ENCODE measurements around the gene ACSF3. TPM values are rescaled to one million over a fixed set of nuclear protein-coding genes. Genes with fewer than 3 reads are reported as not detected.

Gene ACSF3
- total and polyA plus RNA-seq, 3 experiments from 2014 or later = 35.5 to 43.9 (median 43.6) TPM

- Mint-ChIP-seq H3K9me3 (no peaks in the 10 kb centered on the region), H3K4me1 (no peaks in the 10 kb centered on the region), H3K36me3 (peaks cover 0 to 58% (median 3%) of the 10 kb centered on the region in 3 donors), H3K27ac (no peak overlapping the region), H3K4me3 (no peak overlapping the region), H3K27me3 (no peaks in the 10 kb centered on the region)
- Histone ChIP-seq H3K9me3 (ENCODE audit: low read length) (no peaks in the 10 kb centered on the region), H3K27me3 (ENCODE audit: insufficient read depth, low read length, poor library complexity, severe bottlenecking) (no peaks in the 10 kb centered on the region), H3K27ac (ENCODE audit: low read depth, low read length) (no peak overlapping the region), H3K36me3 (ENCODE audit: insufficient read depth, low read length) (peaks cover 2% of the 10 kb centered on the region), H3K4me3 (ENCODE audit: low read length) (no peak overlapping the region), H3K4me1 (ENCODE audit: insufficient read depth, low read length) (no peaks in the 10 kb centered on the region)
- ChIA-PET POLR2A (no interaction called here), CTCF (no interaction called here)
- peak in 1 of 5 donors; percentile 30 for DNase-seq
These were observed 48.2 kb downstream of the ACSF3 start for GRCh38 chr16:89141884-89142267.

- Histone ChIP-seq H3K27ac (ENCODE audit: low read depth, low read length) (no peak overlapping the region), H3K4me1 (ENCODE audit: insufficient read depth, low read length) (no peaks in the 10 kb centered on the region), H3K27me3 (ENCODE audit: insufficient read depth, low read length, poor library complexity, severe bottlenecking) (no peaks in the 10 kb centered on the region), H3K9me3 (ENCODE audit: low read length) (no peaks in the 10 kb centered on the region), H3K4me3 (ENCODE audit: low read length) (no peak overlapping the region), H3K36me3 (ENCODE audit: insufficient read depth, low read length) (no peaks in the 10 kb centered on the region)
- Mint-ChIP-seq H3K9me3 (no peaks in the 10 kb centered on the region), H3K4me1 (no peaks in the 10 kb centered on the region), H3K4me3 (no peak overlapping the region), H3K36me3 (peaks cover 0 to 56% (median 4%) of the 10 kb centered on the region in 3 donors), H3K27me3 (no peaks in the 10 kb centered on the region), H3K27ac (no peak overlapping the region)
- ChIA-PET POLR2A (no interaction called here), CTCF (no interaction called here)
- peak in 1 of 5 donors; percentile 25 for DNase-seq
These were observed 49.0 kb downstream of the ACSF3 start for GRCh38 chr16:89142474-89143195.

- Mint-ChIP-seq H3K4me3 (no peak overlapping the region), H3K27me3 (no peaks in the 10 kb centered on the region), H3K9me3 (no peaks in the 10 kb centered on the region), H3K27ac (no peak overlapping the region), H3K4me1 (no peaks in the 10 kb centered on the region), H3K36me3 (peaks cover 0 to 60% (median 6%) of the 10 kb centered on the region in 3 donors)
- Histone ChIP-seq H3K27me3 (ENCODE audit: insufficient read depth, low read length, poor library complexity, severe bottlenecking) (no peaks in the 10 kb centered on the region), H3K36me3 (ENCODE audit: insufficient read depth, low read length) (no peaks in the 10 kb centered on the region), H3K27ac (ENCODE audit: low read depth, low read length) (no peak overlapping the region), H3K4me1 (ENCODE audit: insufficient read depth, low read length) (no peaks in the 10 kb centered on the region), H3K4me3 (ENCODE audit: low read length) (no peak overlapping the region), H3K9me3 (ENCODE audit: low read length) (no peaks in the 10 kb centered on the region)
- DNase-seq = peak in 1 of 5 donors; percentile 29
- POLR2A ChIA-PET = interaction anchor here (0.5 kb wide), 1 partner anchor 367 kb away, joined by 3 read pairs; no protein-coding TSS in a partner anchor
- CTCF ChIA-PET = no interaction called here
These were observed 49.6 kb downstream of the ACSF3 start for GRCh38 chr16:89143201-89143741.

GRCh38 chr16:89143911-89144675 lies 50.4 kb downstream of the ACSF3 start:
- Mint-ChIP-seq H3K36me3 (peaks cover 4 to 64% (median 10%) of the 10 kb centered on the region in 3 donors), H3K4me1 (no peaks in the 10 kb centered on the region), H3K27me3 (no peaks in the 10 kb centered on the region), H3K9me3 (no peaks in the 10 kb centered on the region), H3K4me3 (peak overlapping the region in 1 of 7 donors; percentile 56), H3K27ac (peak overlapping the region in 2 of 8 donors; percentile 17 to 83)
- Histone ChIP-seq H3K4me3 (ENCODE audit: low read length) (no peak overlapping the region), H3K36me3 (ENCODE audit: insufficient read depth, low read length) (no peaks in the 10 kb centered on the region), H3K27me3 (ENCODE audit: insufficient read depth, low read length, poor library complexity, severe bottlenecking) (no peaks in the 10 kb centered on the region), H3K27ac (ENCODE audit: low read depth, low read length) (no peak overlapping the region), H3K9me3 (ENCODE audit: low read length) (no peaks in the 10 kb centered on the region), H3K4me1 (ENCODE audit: insufficient read depth, low read length) (no peaks in the 10 kb centered on the region)
- DNase-seq = peak in 1 of 5 donors; percentile 8
- ChIA-PET CTCF (no interaction called here), POLR2A (interaction anchor here (0.9 kb wide), 1 partner anchor 11 kb away, joined by 3 read pairs; no protein-coding TSS in a partner anchor)

- ChIA-PET CTCF (no interaction called here), POLR2A (interaction anchor here (0.9 kb wide), 1 partner anchor 10 kb away, joined by 3 read pairs; no protein-coding TSS in a partner anchor)
- H3K4me1 Mint-ChIP-seq = no peaks in the 10 kb centered on the region
- H3K36me3 Mint-ChIP-seq = peaks cover 10 to 68% (median 15%) of the 10 kb centered on the region in 3 donors
- Histone ChIP-seq H3K36me3 (ENCODE audit: insufficient read depth, low read length) (no peaks in the 10 kb centered on the region), H3K9me3 (ENCODE audit: low read length) (no peaks in the 10 kb centered on the region), H3K27me3 (ENCODE audit: insufficient read depth, low read length, poor library complexity, severe bottlenecking) (no peaks in the 10 kb centered on the region), H3K4me1 (ENCODE audit: insufficient read depth, low read length) (no peaks in the 10 kb centered on the region), H3K27ac (ENCODE audit: low read depth, low read length) (no peak overlapping the region), H3K4me3 (ENCODE audit: low read length) (no peak overlapping the region)
- no peaks in the 10 kb centered on the region for H3K9me3 Mint-ChIP-seq
- DNase-seq = peak in 1 of 5 donors; percentile 32
- H3K4me3 Mint-ChIP-seq = no peak overlapping the region
- no peak overlapping the region for H3K27ac Mint-ChIP-seq
- no peaks in the 10 kb centered on the region for H3K27me3 Mint-ChIP-seq
These were observed 51.0 kb downstream of the ACSF3 start for GRCh38 chr16:89144681-89145080.

- CTCF ChIA-PET = interaction anchor here (1.2 kb wide), 1 partner anchor 203 kb away, joined by 3 read pairs; no protein-coding TSS in a partner anchor
- Mint-ChIP-seq H3K4me3 (no peak overlapping the region), H3K4me1 (no peaks in the 10 kb centered on the region), H3K27me3 (no peaks in the 10 kb centered on the region), H3K9me3 (no peaks in the 10 kb centered on the region), H3K36me3 (peaks cover 10 to 72% (median 15%) of the 10 kb centered on the region in 3 donors), H3K27ac (peak overlapping the region in 2 of 8 donors; percentile 55 to 61)
- H3K4me1 ChIP-seq (ENCODE audit: insufficient read depth, low read length) = no peaks in the 10 kb centered on the region
- peak in 1 of 5 donors; percentile 43 for DNase-seq
- H3K27ac ChIP-seq (ENCODE audit: low read depth, low read length) = no peak overlapping the region
- H3K9me3 ChIP-seq (ENCODE audit: low read length) = no peaks in the 10 kb centered on the region
- POLR2A ChIA-PET = no interaction called here
- H3K36me3 ChIP-seq (ENCODE audit: insufficient read depth, low read length) = no peaks in the 10 kb centered on the region
- no peak overlapping the region for H3K4me3 ChIP-seq (ENCODE audit: low read length)
- no peaks in the 10 kb centered on the region for H3K27me3 ChIP-seq (ENCODE audit: insufficient read depth, low read length, poor library complexity, severe bottlenecking)
These were observed 51.9 kb downstream of the ACSF3 start for GRCh38 chr16:89145406-89146161.

GRCh38 chr16:89146211-89147005 lies 52.8 kb downstream of the ACSF3 start:
- ChIA-PET CTCF (interaction anchor here (1.2 kb wide), 1 partner anchor 204 kb away, joined by 3 read pairs; no protein-coding TSS in a partner anchor), POLR2A (no interaction called here)
- Histone ChIP-seq H3K27ac (ENCODE audit: low read depth, low read length) (no peak overlapping the region), H3K4me1 (ENCODE audit: insufficient read depth, low read length) (no peaks in the 10 kb centered on the region), H3K4me3 (ENCODE audit: low read length) (no peak overlapping the region), H3K27me3 (ENCODE audit: insufficient read depth, low read length, poor library complexity, severe bottlenecking) (no peaks in the 10 kb centered on the region), H3K9me3 (ENCODE audit: low read length) (no peaks in the 10 kb centered on the region), H3K36me3 (ENCODE audit: insufficient read depth, low read length) (no peaks in the 10 kb centered on the region)
- Mint-ChIP-seq H3K9me3 (no peaks in the 10 kb centered on the region), H3K27me3 (no peaks in the 10 kb centered on the region), H3K4me3 (no peak overlapping the region), H3K36me3 (peaks cover 14 to 71% (median 20%) of the 10 kb centered on the region in 3 donors), H3K4me1 (no peaks in the 10 kb centered on the region), H3K27ac (peak overlapping the region in 2 of 8 donors; percentile 55 to 94)
- DNase-seq = peak in 1 of 5 donors; percentile 36
